GM18861 (cell line): ENCODE results near the gene MLLT10.
"Not testable (repeated sequence)": the region's sequence is repeated elsewhere in the genome, so short reads cannot be mapped to it uniquely, and the experiment has no call there.

Experiments used
- ATAC-seq: cut with Tn5 transposase; IDR thresholded peaks from one replicate; pipeline ENCODE4 v1.9.1; 2021; ENCODE audit not compliant: unreplicated experiment

Gene MLLT10

DNA sequence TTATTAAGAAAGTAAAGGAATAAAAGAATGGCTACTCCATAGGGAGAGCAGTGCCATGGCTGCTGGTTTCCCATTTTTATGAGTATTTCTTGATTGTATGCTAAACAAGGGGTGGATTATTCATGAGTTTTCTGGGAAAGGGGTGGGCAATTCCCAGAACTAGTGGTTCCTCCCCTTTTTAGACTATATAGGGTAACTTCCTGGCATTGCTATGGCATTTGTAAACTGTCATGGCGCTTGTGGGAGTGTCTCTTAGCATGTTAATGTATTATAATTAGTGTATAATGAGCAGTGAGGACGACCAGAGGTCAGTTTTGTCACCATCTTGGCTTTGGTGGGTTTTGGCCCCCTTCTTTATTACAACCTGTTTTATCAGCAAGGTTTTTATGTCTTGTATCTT, 40.5 kb downstream of the MLLT10 start:
- ATAC-seq = not testable (repeated sequence)

DNA sequence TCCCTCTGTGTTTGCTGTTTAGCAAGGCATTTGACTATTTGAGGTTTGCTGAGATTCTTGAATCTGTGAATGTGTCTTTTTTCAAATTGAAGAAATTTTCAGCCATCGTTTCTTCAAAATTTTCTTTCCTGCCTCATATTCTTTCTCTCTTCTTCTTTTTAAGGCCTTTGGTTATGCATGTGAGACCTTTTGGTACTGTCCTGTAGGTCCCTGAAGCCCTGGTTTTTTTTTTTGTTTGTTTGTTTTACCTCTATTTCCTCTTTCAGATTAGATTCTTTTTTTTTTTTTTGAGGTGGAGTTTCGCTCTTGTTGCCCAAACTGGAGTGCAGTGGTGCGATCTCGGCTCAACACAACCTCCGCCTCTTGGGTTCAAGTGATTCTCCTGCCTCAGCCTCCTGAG, 45.3 kb downstream of the MLLT10 start:
- ATAC-seq = no peak

DNA sequence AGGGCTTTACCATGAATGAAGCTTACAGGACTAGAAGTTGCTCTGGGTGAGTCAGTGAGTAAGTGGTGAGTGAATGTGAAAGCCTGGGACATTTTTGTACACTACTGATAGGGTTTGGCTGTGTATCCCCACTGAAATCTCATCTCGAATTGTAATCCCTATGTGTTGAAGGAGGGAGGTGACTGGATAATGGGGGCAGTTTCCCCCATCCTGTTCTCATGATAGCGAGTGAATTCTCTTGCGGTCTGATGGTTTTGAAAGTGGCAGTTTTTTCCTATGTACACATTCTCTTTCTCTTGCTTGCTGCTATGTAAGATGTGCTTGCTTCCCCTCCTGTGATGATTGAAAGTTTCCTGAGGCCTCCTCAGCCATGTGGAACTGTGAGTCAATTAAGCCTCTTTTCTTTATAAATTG, 47.4 kb downstream of the MLLT10 start:
- ATAC-seq = peak; percentile 73

DNA sequence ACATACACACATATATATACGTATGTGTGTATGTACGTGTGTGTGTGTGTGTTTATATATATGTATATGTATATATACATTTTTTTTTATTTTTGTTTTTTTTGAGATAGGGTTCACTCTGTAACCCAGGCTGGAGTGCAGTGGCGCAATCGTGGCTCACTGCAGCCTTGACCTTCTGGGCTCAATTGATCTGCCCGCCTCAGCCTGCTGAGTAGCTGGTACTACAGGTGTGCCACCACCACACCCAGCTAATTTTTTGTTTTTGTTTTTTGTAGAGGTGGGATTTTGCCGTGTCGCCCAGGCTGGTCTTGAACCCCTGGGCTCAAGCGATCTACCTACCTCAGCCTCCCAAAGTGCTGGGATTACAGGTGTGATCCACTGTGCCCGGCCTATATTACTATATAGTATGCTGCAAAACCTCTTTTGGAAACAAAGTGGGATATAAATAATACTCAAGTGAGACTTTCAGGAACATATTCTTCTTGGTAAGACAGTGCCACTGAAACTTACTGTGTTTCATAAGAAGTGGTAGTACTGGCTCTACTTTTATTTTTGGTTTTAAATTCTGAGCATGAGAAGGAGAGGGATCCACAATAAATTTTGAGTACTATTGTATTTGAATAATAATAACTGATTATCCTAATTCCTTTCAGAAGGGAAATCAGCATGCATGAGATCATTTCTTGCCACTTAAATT, 51.0 kb downstream of the MLLT10 start:
- no peak for ATAC-seq

DNA sequence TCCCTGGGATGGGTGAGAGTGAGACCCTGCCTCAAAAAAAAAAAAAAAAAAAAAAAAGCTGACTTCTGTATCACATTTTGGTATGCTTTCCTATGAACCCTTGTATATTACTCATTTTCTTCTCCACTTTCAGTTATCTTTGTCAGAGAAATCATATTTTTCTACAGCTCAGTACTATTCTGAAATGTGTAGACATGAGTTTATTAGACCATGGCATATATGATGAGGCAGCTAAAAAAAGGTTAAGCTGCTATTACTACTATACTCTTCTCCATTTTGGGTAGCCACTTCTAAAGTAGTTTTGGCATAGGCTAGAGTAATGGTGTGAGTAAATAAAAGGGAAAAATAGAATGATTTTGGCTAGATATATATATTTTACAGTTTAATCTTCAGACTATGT, 53.4 kb downstream of the MLLT10 start:
- ATAC-seq = no peak

DNA sequence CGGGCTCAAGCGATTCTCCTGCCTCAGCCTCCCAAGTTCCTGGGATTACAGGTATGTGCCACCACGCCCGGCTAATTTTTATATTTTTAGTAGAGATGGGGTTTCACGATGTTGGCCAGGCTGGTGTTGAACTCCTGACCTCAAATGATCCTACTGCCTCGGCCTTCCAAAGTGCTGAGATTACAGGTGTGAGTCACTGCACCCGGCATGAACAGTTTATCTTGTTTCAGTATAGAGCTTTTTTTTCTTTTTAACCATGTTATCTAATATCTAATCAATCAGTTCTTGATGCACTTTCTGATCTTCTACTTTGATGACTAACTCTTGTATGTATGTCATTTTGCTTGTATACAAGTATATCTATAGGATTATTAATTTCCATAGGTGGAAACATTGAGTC, 54.1 kb downstream of the MLLT10 start:
- ATAC-seq = not testable (repeated sequence)

DNA sequence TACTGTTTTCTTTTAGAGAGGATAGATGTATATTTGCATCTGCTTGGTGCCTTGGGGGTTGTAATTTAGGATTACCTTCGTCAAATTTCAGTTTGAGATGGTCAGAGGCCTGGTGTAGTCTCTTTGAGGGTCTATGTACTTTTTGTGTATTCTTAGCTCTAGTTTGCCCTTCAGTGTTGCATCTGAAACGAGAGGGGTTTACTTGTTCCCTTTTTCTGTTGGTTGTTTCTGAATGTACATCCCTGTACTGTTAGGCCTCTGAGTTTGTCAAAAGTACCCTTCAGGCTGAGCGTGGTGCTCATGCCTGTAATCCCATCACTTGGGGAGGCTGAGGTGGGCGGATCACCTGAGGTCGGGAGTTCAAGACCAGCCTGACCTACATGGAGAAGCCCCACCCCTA, 60.0 kb downstream of the MLLT10 start:
- no peak for ATAC-seq

DNA sequence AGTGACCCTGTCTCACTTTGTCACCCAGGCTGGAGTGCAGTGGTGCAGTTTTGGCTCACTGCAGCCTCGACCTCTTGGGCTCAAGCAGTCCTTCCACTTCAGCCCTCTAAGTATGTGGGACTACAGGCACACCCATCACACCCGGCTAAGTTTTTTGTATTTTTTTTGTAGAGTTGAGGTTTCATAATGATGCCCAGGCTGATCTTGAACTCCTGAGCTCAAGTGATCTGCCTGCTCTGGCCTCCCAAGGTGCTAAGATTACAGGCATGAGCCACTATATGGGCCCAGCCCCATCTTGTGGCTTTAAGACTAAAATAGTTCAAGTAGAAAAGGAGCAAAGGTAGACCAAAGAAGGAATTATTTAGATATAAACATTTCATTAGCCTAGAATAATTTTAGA, 65.5 kb downstream of the MLLT10 start:
- no peak for ATAC-seq

DNA sequence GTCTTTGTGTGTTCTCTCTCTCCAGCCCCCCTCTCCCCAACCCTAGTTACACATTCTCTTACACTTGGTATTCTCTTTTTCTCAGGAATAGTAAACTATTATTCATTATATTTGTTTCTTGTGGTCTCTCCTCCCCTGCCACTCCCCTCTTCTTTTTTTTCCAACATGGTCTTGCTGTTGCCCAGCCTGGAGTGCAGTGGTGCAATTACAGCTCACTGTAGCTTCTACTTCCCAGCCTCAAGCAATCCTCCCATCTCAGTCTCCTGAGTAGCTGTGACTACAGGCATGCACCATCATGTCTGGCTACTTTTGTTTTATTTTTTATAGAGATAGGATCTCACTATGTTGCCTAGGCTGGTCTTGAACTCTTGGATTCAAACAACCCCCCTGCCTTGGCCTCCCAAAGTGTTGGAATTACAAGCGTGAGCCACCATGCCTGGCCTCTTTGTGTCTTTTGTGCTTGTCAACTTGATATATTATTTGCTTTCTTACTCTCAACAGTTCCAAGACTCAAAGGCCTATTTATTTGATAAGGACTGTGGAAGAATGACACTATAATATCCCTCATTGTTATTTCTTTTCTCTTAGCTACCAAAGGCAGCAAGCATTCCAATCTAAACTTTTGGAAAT, 66.9 kb downstream of the MLLT10 start:
- ATAC-seq = no peak

DNA sequence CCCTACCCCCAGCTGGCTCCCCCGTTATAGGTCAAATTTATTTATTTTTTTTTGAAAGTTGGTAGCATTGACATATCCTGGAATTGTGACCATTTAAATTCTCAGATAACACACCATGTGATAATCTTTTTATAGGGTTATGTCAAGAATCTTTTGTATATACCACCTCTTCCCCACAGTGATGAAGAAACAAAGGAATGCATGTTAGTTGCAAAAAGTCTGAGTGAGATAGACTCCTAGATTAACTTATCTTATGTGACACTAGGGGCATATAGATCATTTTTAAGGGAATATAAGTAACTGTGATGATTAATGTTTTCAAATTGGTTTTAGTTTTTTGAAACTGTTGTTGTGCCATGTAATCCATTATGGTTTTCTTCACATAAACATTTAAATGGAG, 68.3 kb downstream of the MLLT10 start:
- no peak for ATAC-seq

DNA sequence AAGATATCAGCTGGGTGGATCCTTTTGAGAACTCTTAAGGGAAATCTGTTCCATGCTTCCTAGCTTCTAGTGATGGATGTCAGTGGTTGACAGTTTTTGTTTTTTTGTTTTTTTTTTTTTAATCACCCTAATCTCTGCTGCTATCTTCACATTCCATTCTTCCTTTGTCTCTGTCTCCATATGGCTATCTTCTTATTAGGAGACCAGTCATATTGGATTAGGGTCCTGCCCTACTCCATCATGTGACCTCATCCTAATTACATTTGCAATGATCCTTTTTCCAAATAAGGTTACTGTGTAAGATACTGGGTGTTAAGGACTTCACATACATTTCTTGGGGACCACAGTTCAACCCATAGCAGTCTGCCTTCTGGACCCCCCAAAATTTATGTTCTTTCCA, 69.7 kb downstream of the MLLT10 start:
- no peak for ATAC-seq

DNA sequence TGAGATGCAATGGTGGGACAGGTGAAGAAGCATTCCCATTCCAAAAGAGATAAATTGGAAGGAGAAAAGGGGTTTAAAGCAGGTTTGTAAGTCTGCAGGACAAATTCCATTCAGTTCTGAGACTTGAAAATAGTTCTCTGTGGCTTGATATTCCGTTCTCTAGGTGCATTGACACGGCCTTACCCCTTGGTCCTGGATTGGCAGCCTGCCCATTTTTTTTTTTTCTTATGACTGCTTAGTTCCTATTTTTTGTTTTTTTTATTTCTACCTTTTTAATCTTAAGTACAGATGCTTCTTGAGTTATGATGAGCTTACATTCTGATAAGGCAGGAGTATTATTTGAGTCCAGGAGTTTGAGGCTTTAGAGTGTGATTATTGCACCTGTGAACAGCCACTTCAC, 70.6 kb downstream of the MLLT10 start:
- no peak for ATAC-seq

DNA sequence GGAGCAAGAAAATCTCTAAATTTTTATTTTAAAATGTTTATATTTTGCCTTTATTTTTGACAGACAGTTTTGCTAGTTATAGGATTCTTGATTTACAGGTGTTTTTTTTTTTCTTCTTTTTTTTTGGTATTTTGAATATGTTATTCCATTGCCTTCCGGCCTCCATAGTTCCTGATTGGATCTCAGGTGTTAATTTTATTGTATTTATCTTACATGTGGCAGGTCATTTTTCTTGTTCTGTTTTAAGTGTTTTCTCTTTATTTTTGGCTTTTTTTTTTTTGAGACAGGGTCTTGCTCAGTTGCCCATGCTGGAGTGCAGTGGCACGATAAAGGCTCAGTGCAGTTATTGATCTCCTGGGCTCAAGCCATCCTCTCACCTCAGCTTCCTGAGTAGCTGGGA, 73.9 kb downstream of the MLLT10 start:
- ATAC-seq = no peak

DNA sequence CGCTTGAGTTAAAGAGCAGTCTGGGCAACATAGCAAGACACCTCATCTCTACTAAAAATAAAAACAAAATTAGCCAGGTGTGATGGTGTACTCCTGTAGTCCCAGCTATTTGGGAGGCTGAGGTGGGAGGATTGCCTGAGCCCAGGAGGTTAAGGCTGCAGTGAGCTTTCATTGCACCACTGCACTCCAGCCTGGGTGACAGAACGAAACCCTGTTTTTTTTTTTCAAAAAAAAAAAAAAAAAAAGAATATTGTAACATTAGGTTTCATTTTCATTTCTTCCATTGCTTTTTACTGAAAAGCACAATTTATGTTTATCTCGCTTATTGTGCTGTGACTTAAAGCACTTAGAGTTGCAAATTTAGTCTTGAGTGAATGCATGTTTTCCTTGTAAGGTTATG, 80.0 kb downstream of the MLLT10 start:
- ATAC-seq = no peak

DNA sequence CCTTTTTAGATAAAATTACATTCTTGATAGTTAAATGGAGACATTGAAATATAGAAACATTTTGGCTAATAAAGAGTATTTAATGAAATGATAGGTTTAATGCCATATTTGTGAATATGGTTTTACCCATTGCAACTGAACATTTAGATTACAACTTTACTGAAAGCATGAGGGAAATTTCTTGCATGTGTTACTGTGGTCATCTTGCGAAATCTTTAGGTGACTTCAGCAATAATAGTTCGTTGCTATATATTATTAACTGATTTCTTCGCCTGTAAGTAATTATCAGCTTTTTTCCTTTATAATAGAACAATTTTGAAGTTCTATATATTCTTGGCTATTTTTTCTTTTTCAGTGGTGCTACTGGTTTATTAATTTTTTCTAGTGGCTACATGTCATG, 83.2 kb downstream of the MLLT10 start:
- no peak for ATAC-seq

DNA sequence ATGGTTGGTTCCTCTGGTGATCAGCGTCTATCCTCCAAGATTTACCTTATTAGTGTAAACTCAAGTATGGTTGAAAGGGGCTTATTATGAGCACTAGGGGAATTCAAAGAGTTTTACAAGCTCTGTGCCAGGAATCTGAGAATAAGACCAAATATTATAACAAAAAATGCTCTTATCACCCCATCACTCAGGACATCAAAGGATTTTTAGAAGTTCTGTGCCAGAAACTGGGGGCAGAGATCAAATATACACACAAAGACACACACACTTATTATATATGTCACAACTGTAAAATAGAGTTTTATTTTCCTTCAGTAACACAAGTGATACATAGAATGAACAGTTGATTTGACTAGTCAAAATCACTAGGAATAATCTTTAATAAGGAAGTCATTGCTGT, 89.3 kb downstream of the MLLT10 start:
- ATAC-seq = no peak

DNA sequence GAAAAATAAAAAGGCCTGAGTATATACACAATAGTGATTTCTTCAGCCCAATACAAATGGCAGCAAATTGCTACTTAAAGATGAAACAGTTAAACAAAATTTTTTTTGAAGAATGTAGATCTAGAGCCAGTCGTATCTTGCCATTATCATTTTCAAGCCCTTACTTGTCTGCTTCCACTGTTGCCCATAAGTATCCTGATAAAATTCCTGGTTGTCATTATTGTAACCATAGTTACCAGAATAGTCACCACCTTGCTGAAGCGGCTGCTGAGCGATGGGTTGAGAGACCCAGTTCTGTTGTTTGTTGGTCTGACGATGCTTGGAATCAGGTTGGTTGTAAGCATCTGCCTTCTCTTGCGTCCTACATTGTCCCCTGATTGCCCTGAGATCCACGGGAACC, 90.4 kb downstream of the MLLT10 start:
- ATAC-seq = not testable (repeated sequence)

DNA sequence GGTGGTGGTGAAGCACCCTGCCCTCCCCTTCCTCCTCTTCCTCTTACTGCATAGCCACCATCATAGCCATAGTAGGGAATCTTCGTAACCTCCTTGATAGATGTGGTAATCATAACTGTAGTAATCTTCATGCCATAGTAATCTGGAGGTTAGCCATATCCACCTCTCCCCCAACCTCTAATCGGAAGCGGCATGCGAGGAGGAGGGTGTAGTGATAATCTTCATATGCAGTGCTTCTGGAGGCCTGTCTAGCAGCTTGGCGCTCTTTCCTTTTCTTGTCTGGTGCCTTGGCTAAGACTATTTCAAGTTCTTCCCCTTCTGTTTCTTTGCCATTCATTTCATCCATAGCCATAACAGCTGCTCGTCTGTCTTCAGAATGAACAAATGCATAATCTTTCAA, 90.9 kb downstream of the MLLT10 start:
- ATAC-seq = no peak

DNA sequence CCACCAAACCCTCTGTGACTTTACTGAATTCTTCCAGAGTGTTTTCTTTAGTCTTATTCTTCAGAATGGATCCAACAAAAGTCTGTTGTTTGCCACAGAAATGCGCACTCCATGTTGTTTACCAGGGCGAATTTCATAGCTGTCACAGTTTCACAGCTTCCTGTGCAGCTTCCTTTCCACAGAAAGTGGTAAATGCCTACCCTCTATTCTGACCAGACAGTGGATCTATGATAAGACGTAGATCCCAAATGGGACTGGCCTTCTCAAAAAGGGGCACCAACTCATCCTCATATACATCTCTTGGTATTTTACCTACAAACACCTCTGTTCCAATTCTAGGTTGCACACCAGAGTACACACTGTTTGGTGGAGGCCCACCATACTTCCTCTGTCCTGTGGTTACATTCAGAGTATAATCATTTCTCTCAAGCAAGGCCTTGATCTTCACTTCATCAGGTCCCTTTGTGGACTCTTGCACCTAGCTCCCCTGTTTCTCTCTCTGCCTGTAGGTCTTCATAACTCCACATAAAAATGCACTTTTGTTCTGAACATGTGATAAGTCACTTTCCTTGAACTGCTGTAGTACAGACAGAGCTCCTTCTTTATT, 91.7 kb downstream of the MLLT10 start:
- ATAC-seq = no peak

DNA sequence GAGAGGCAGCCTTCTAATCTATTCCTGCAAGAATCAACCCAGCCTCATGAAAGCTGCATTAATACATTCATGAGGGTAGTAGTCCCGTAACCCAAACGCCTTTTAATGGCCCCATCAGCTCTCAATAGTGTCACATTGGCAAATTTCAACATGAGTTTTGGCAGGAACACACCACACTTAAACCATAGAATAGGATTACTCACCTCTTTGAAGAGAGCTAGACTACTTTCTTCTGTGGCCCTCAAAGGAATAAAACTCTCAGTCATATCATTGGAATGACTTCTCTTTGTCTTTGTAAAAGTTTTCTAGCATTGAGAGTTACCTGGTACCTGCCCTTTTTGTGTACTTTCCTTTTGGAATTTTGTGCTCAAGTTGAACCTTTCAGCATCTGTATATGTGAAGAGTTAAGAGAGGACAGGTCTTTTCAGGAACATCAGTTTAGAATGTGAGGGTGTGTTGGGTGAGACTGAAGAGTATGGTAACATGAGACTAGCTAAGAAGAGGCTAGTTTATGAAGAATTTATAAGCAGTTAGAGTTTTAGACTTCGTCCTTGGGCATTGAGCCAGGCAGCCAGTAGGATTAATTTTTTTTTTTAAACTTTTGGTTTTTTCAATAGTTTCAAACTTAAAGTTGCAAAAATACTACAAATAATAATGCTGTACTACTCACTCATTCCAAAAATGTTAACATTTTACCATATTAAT, 92.6 kb downstream of the MLLT10 start:
- no peak for ATAC-seq

DNA sequence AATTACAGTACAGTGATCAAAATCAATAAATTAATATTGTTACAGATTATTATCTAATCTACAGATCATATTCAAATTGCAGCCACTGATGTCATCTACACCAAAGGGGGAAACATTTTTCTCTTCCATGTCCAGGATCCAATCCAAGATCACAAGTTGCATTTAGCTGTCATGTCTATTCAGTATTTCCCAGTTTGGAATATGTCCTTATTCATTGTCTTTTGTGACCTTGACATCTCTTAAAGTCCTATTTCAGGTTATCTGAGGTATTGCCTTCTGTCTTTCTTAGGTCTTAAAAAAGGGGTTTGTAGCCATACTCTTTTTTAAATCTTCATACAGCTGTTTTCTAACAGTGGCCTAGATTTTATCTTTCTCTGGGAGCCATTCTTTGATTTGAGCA, 93.3 kb downstream of the MLLT10 start:
- no peak for ATAC-seq

DNA sequence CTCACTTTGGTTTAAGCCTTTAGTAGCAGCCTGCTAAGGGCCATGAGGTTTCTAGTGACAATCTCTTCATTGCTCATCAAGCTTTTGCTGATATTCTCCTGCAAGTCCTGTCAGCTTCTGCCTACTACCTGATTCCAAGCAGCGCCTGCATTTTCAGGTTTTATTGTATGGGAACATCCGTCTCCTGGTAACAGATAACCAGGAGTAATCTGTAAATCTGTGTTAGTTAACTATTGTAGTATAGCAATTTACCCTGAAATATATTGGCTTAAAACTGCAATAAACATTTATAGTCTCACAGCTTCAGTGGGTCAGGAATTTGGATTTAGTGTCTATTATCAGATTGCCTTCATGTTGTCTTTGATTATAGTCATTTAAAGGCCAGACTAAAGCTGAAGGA, 94.0 kb downstream of the MLLT10 start:
- ATAC-seq = no peak
